Measurements from ENCODE around the gene ST6GALNAC3.

Gene ST6GALNAC3

GRCh38 chr1:76198452-76198851, 123.9 kb downstream of the ST6GALNAC3 start:
- Histone ChIP-seq H3K27ac (ENCODE audit: poor library complexity, severe bottlenecking) (no peak overlapping the region), H3K9me3 (ENCODE audit: severe bottlenecking) (no peaks in the 10 kb centered on the region), H3K36me3 (ENCODE audit: low read depth) (no peaks in the 10 kb centered on the region), H3K27me3 (ENCODE audit: insufficient read depth, poor library complexity, severe bottlenecking) (no peaks in the 10 kb centered on the region), H3K4me3 (ENCODE audit: severe bottlenecking) (no peak overlapping the region), H3K4me1 (ENCODE audit: insufficient read depth, poor library complexity, severe bottlenecking) (no peaks in the 10 kb centered on the region)
- DNase-seq (ENCODE audit: low spot score) (no peak), ATAC-seq (ENCODE audit: low read depth) (no peak)
- TF ChIP-seq CTCF (IDR thresholded peaks at IDR 0.05; ENCODE audit: poor library complexity, severe bottlenecking) = no peak

GRCh38 chr1:76202670-76203069, 128.1 kb downstream of the ST6GALNAC3 start:
- Histone ChIP-seq H3K27me3 (ENCODE audit: insufficient read depth, poor library complexity, severe bottlenecking) (no peaks in the 10 kb centered on the region), H3K36me3 (ENCODE audit: low read depth) (no peaks in the 10 kb centered on the region), H3K4me3 (ENCODE audit: severe bottlenecking) (no peak overlapping the region), H3K27ac (ENCODE audit: poor library complexity, severe bottlenecking) (no peak overlapping the region), H3K9me3 (ENCODE audit: severe bottlenecking) (no peaks in the 10 kb centered on the region), H3K4me1 (ENCODE audit: insufficient read depth, poor library complexity, severe bottlenecking) (no peaks in the 10 kb centered on the region)
- TF ChIP-seq CTCF (IDR thresholded peaks at IDR 0.05; ENCODE audit: poor library complexity, severe bottlenecking) = no peak
- ATAC-seq (ENCODE audit: low read depth) (no peak), DNase-seq (ENCODE audit: low spot score) (no peak)

GRCh38 chr1:76203127-76203526, 128.6 kb downstream of the ST6GALNAC3 start:
- no peak for DNase-seq (ENCODE audit: low spot score)
- Histone ChIP-seq H3K4me1 (ENCODE audit: insufficient read depth, poor library complexity, severe bottlenecking) (no peaks in the 10 kb centered on the region), H3K27me3 (ENCODE audit: insufficient read depth, poor library complexity, severe bottlenecking) (no peaks in the 10 kb centered on the region), H3K9me3 (ENCODE audit: severe bottlenecking) (no peaks in the 10 kb centered on the region), H3K36me3 (ENCODE audit: low read depth) (no peaks in the 10 kb centered on the region), H3K27ac (ENCODE audit: poor library complexity, severe bottlenecking) (no peak overlapping the region), H3K4me3 (ENCODE audit: severe bottlenecking) (no peak overlapping the region)
- ATAC-seq (ENCODE audit: low read depth) = no peak
- TF ChIP-seq CTCF (IDR thresholded peaks at IDR 0.05; ENCODE audit: poor library complexity, severe bottlenecking) = no peak

GRCh38 chr1:76209238-76209637, 134.7 kb downstream of the ST6GALNAC3 start:
- DNase-seq (ENCODE audit: low spot score) = no peak
- Histone ChIP-seq H3K27ac (ENCODE audit: poor library complexity, severe bottlenecking) (no peak overlapping the region), H3K4me3 (ENCODE audit: severe bottlenecking) (no peak overlapping the region), H3K27me3 (ENCODE audit: insufficient read depth, poor library complexity, severe bottlenecking) (no peaks in the 10 kb centered on the region), H3K4me1 (ENCODE audit: insufficient read depth, poor library complexity, severe bottlenecking) (no peaks in the 10 kb centered on the region), H3K36me3 (ENCODE audit: low read depth) (no peaks in the 10 kb centered on the region), H3K9me3 (ENCODE audit: severe bottlenecking) (no peaks in the 10 kb centered on the region)
- no peak for TF ChIP-seq CTCF (IDR thresholded peaks at IDR 0.05; ENCODE audit: poor library complexity, severe bottlenecking)
- no peak for ATAC-seq (ENCODE audit: low read depth)

- H3K27me3 ChIP-seq (ENCODE audit: insufficient read depth, poor library complexity, severe bottlenecking) = no peaks in the 10 kb centered on the region
- no peaks in the 10 kb centered on the region for H3K9me3 ChIP-seq (ENCODE audit: severe bottlenecking)
- H3K27ac ChIP-seq (ENCODE audit: poor library complexity, severe bottlenecking) = no peak overlapping the region
- H3K36me3 ChIP-seq (ENCODE audit: low read depth) = no peaks in the 10 kb centered on the region
- no peaks in the 10 kb centered on the region for H3K4me1 ChIP-seq (ENCODE audit: insufficient read depth, poor library complexity, severe bottlenecking)
- ATAC-seq (ENCODE audit: low read depth) = no peak
- no peak for TF ChIP-seq CTCF (IDR thresholded peaks at IDR 0.05; ENCODE audit: poor library complexity, severe bottlenecking)
- no peak for DNase-seq (ENCODE audit: low spot score)
- no peak overlapping the region for H3K4me3 ChIP-seq (ENCODE audit: severe bottlenecking)
These were observed 135.1 kb downstream of the ST6GALNAC3 start for GRCh38 chr1:76209648-76210047.
